ENCODE data around the gene KCNH8. TPM values are rescaled to one million over a fixed set of nuclear protein-coding genes. Genes with fewer than 3 reads are reported as not detected.

Gene KCNH8
- total and polyA plus RNA-seq, 5 experiments from 2014 or later, result 0.26 to 0.58 TPM; not detected in 3

- ATAC-seq (no peak), DNase-seq (no peak)
- Mint-ChIP-seq H3K36me3 (no peaks in the 10 kb centered on the region), H3K27ac (no peak overlapping the region), H3K4me1 (no peaks in the 10 kb centered on the region), H3K9me3 (peaks cover 0 to 9% (median 2%) of the 10 kb centered on the region in 9 donors), H3K4me3 (no peak overlapping the region), H3K27me3 (no peaks in the 10 kb centered on the region)
- POLR2A ChIA-PET, result no interaction called here
These were observed 328.0 kb downstream of the KCNH8 start for GRCh38 chr3:19476281-19476680.

- Mint-ChIP-seq H3K36me3 (no peaks in the 10 kb centered on the region), H3K4me3 (no peak overlapping the region), H3K27ac (no peak overlapping the region), H3K9me3 (peaks cover 0 to 4% (median 0%) of the 10 kb centered on the region in 9 donors), H3K27me3 (no peaks in the 10 kb centered on the region), H3K4me1 (peaks cover 0 to 2% (median 0%) of the 10 kb centered on the region in 4 donors)
- ATAC-seq, result no peak
- POLR2A ChIA-PET, result no interaction called here
- no peak for DNase-seq
These were observed 337.0 kb downstream of the KCNH8 start for GRCh38 chr3:19485267-19485666.

DNA sequence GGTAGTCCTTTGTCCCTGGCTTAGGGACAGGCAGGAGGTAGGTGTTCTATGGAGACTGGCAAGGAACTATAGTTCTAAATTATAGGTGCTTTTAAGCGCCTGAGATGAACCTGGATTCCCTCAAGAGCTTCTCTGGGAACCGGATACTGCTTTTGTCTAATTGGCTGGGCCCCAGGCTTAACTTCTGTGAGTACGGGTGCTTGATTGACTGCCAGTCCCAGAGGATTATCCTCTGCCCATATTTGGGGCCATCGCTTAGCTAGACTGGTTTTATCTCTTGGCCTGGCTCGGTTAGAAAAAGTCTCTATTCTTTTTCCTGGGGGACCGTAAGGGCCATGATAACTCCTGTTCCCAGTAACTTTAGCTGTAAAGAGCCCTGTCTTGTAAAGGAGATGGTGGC is 339.1 kb downstream of the KCNH8 start:
- H3K36me3 Mint-ChIP-seq, result no peaks in the 10 kb centered on the region
- H3K27me3 Mint-ChIP-seq, result no peaks in the 10 kb centered on the region
- no peak overlapping the region for H3K4me3 Mint-ChIP-seq
- no peak overlapping the region for H3K27ac Mint-ChIP-seq
- H3K9me3 Mint-ChIP-seq, result peaks cover 0 to 4% (median 0%) of the 10 kb centered on the region in 9 donors
- POLR2A ChIA-PET, result no interaction called here
- no peak for ATAC-seq
- H3K4me1 Mint-ChIP-seq, result peaks cover 0 to 2% (median 0%) of the 10 kb centered on the region in 4 donors
- no peak for DNase-seq

DNA sequence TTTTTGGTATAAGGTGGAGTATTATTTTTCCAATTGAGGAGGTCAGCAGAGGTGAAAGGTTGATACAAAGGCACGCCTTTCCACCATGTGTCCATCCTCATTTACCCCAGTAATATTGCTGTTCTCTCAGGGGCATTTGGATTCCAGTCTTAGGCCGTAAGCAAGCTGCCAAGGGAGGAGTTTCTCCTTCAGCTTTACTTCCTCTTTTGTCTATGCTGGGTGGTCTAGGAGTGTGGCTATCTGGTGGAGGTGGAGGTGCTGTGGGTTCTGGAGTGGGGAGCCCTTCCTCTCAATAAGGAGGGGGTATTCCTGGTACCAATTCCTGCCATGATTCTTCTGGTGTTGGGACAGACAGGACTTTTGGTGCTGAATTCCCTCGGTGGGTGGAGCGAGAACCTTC is 340.6 kb downstream of the KCNH8 start:
- Mint-ChIP-seq H3K27me3 (no peaks in the 10 kb centered on the region), H3K9me3 (peaks cover 0 to 7% (median 0%) of the 10 kb centered on the region in 9 donors), H3K36me3 (no peaks in the 10 kb centered on the region), H3K4me3 (no peak overlapping the region), H3K27ac (no peak overlapping the region), H3K4me1 (peaks cover 0 to 2% (median 0%) of the 10 kb centered on the region in 4 donors)
- POLR2A ChIA-PET, result no interaction called here
- ATAC-seq (no peak), DNase-seq (no peak)

GRCh38 chr3:19489936-19490335 is 341.6 kb downstream of the KCNH8 start:
- ATAC-seq (no peak), DNase-seq (no peak)
- Mint-ChIP-seq H3K27ac (no peak overlapping the region), H3K9me3 (peaks cover 0 to 14% (median 2%) of the 10 kb centered on the region in 9 donors), H3K4me1 (peaks cover 0 to 2% (median 0%) of the 10 kb centered on the region in 4 donors), H3K4me3 (no peak overlapping the region), H3K36me3 (no peaks in the 10 kb centered on the region), H3K27me3 (no peaks in the 10 kb centered on the region)
- POLR2A ChIA-PET, result no interaction called here

GRCh38 chr3:19506171-19506570 is 357.9 kb downstream of the KCNH8 start:
- no peak overlapping the region for H3K4me3 Mint-ChIP-seq
- H3K36me3 Mint-ChIP-seq, result no peaks in the 10 kb centered on the region
- no peak for ATAC-seq
- peaks cover 0 to 1% (median 0%) of the 10 kb centered on the region in 9 donors for H3K9me3 Mint-ChIP-seq
- POLR2A ChIA-PET, result no interaction called here
- no peaks in the 10 kb centered on the region for H3K27me3 Mint-ChIP-seq
- no peak overlapping the region for H3K27ac Mint-ChIP-seq
- DNase-seq, result no peak
- peaks cover 0 to 3% (median 0%) of the 10 kb centered on the region in 4 donors for H3K4me1 Mint-ChIP-seq

DNA sequence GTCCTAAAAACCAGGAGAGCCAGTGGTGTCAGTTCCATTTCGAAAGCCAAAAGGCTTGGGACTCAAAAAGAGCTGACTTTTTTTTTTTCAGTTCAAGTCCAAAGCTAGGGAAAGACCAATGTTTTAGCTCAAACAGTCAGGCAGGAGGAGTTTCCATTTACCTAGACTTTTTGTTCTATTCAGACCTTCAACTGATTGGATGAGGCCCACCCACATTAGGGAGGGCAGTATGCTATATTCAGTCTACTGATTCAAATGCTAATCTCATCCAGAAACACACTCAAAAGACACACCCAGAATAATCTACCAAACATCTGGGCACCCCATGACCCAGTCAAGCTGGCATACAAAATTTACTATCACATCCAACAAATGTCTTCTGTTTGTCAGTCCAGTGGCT is 374.0 kb downstream of the KCNH8 start:
- Mint-ChIP-seq H3K9me3 (peaks cover 0 to 4% (median 0%) of the 10 kb centered on the region in 9 donors), H3K4me1 (peaks cover 0 to 16% (median 0%) of the 10 kb centered on the region in 4 donors), H3K4me3 (no peak overlapping the region), H3K27me3 (peaks cover 0 to 3% (median 0%) of the 10 kb centered on the region in 5 donors), H3K27ac (no peak overlapping the region), H3K36me3 (no peaks in the 10 kb centered on the region)
- no peak for DNase-seq
- ATAC-seq, result no peak
- POLR2A ChIA-PET, result no interaction called here

- no peak for DNase-seq
- H3K36me3 Mint-ChIP-seq, result no peaks in the 10 kb centered on the region
- no peak overlapping the region for H3K27ac Mint-ChIP-seq
- H3K4me1 Mint-ChIP-seq, result peaks cover 0 to 2% (median 0%) of the 10 kb centered on the region in 4 donors
- peaks cover 0 to 5% (median 0%) of the 10 kb centered on the region in 5 donors for H3K27me3 Mint-ChIP-seq
- H3K4me3 Mint-ChIP-seq, result no peak overlapping the region
- peaks cover 0 to 4% (median 0%) of the 10 kb centered on the region in 9 donors for H3K9me3 Mint-ChIP-seq
- no peak for ATAC-seq
- POLR2A ChIA-PET, result no interaction called here
These were observed 377.8 kb downstream of the KCNH8 start for GRCh38 chr3:19526071-19526470.

- H3K4me3 Mint-ChIP-seq, result no peak overlapping the region
- H3K9me3 Mint-ChIP-seq, result peaks cover 0 to 3% (median 0%) of the 10 kb centered on the region in 9 donors
- peaks cover 0 to 9% (median 0%) of the 10 kb centered on the region in 4 donors for H3K4me1 Mint-ChIP-seq
- H3K27ac Mint-ChIP-seq, result no peak overlapping the region
- peaks cover 0 to 5% (median 0%) of the 10 kb centered on the region in 5 donors for H3K27me3 Mint-ChIP-seq
- DNase-seq (no peak), ATAC-seq (no peak)
- POLR2A ChIA-PET, result no interaction called here
- no peaks in the 10 kb centered on the region for H3K36me3 Mint-ChIP-seq
These were observed 379.4 kb downstream of the KCNH8 start for GRCh38 chr3:19527746-19528145.

DNA sequence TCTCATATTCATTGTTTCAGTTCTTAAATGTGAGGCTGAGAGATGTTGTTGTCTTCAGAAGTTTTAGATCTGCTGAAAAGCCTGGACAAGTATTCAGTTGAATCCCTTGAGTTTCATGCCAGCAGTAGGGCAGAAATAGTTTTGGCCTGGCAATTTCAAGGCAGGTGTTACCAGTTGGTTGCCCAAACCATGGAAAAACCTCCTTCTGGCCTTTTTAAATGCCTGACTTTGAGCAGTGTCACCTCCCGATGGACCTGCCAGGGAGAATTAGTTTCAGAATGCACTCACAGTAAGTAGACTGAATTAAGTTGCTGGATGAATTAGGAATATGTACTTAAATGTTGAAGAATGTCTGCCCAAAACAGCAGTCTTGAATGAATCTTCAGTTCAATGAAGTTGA is 383.1 kb downstream of the KCNH8 start:
- ATAC-seq (no peak), DNase-seq (no peak)
- Mint-ChIP-seq H3K9me3 (no peaks in the 10 kb centered on the region), H3K36me3 (no peaks in the 10 kb centered on the region), H3K4me1 (peaks cover 0 to 19% (median 0%) of the 10 kb centered on the region in 4 donors), H3K4me3 (no peak overlapping the region), H3K27ac (no peak overlapping the region), H3K27me3 (peaks cover 0 to 5% (median 2%) of the 10 kb centered on the region in 5 donors)
- POLR2A ChIA-PET, result no interaction called here

- Mint-ChIP-seq H3K4me1 (peaks cover 0 to 59% (median 0%) of the 10 kb centered on the region in 4 donors), H3K36me3 (no peaks in the 10 kb centered on the region), H3K27me3 (peaks cover 0 to 6% (median 2%) of the 10 kb centered on the region in 5 donors), H3K9me3 (peaks cover 0 to 3% (median 0%) of the 10 kb centered on the region in 9 donors), H3K4me3 (peak overlapping the region in 1 of 10 donors; percentile 55), H3K27ac (peak overlapping the region in 2 of 10 donors; percentile 73 to 79)
- POLR2A ChIA-PET, result no interaction called here
- ATAC-seq (no peak), DNase-seq (no peak)
These were observed 391.4 kb downstream of the KCNH8 start for GRCh38 chr3:19539518-19540392.

- DNase-seq (no peak), ATAC-seq (no peak)
- POLR2A ChIA-PET, result no interaction called here
- peaks cover 0 to 3% (median 0%) of the 10 kb centered on the region in 9 donors for H3K9me3 Mint-ChIP-seq
- peaks cover 0 to 59% (median 0%) of the 10 kb centered on the region in 4 donors for H3K4me1 Mint-ChIP-seq
- H3K4me3 Mint-ChIP-seq, result no peak overlapping the region
- H3K27me3 Mint-ChIP-seq, result peaks cover 0 to 6% (median 2%) of the 10 kb centered on the region in 5 donors
- H3K27ac Mint-ChIP-seq, result peak overlapping the region in 2 of 10 donors; percentile 8 to 79
- H3K36me3 Mint-ChIP-seq, result no peaks in the 10 kb centered on the region
These were observed 392.2 kb downstream of the KCNH8 start for GRCh38 chr3:19540464-19540863.

- Mint-ChIP-seq H3K4me1 (peaks cover 0 to 59% (median 0%) of the 10 kb centered on the region in 4 donors), H3K36me3 (no peaks in the 10 kb centered on the region), H3K27ac (no peak overlapping the region), H3K9me3 (peaks cover 0 to 3% (median 0%) of the 10 kb centered on the region in 9 donors), H3K27me3 (peaks cover 0 to 6% (median 2%) of the 10 kb centered on the region in 5 donors), H3K4me3 (no peak overlapping the region)
- POLR2A ChIA-PET, result no interaction called here
- ATAC-seq (no peak), DNase-seq (no peak)
These were observed 393.0 kb downstream of the KCNH8 start for GRCh38 chr3:19541284-19541683.
